Activated CD8-positive, alpha-beta memory T cell treated with anti-CD3 and anti-CD28 coated beads for 1 hour (primary cell): ENCODE data around the gene UNC93A.
"Not testable (repeated sequence)": the region's sequence is repeated elsewhere in the genome, so short reads cannot be mapped to it uniquely, and the experiment has no call there.

ENCODE experiments used
- DNase-seq, 2 donors: peaks; one replicate each; pipeline ENCODE4 v3.0.0-alpha.2; 2020; ENCODE audit warnings: low read depth in 1 of 2; ENCODE audit errors: extremely low read depth in 1 of 2

UNC93A gene

GRCh38 chr6:167309355-167310192 lies 18.5 kb downstream of the UNC93A start:
- DNase-seq, result not testable (repeated sequence)

GRCh38 chr6:167311286-167311685 lies 20.2 kb downstream of the UNC93A start:
- no peak for DNase-seq

DNA sequence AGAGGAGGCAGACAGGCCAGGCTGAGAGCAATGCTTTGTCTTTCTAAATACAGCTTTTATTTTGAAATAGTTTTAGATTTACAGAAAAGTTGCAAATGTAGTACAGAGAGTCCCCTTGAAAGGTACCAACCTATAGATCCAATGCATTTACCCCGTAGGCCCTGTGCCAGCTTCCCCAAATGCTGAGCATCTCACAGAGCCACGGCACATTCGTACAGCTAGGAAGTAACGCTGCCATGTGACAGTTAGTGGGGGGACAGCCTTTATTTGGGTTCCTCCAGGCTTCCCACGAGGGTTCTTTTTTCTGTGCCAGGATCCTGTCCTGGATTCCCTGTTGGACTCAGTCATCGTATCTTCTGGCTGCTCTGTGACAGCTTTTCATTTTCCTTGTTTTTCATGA lies 20.6 kb downstream of the UNC93A start:
- DNase-seq, result not testable (repeated sequence)

DNA sequence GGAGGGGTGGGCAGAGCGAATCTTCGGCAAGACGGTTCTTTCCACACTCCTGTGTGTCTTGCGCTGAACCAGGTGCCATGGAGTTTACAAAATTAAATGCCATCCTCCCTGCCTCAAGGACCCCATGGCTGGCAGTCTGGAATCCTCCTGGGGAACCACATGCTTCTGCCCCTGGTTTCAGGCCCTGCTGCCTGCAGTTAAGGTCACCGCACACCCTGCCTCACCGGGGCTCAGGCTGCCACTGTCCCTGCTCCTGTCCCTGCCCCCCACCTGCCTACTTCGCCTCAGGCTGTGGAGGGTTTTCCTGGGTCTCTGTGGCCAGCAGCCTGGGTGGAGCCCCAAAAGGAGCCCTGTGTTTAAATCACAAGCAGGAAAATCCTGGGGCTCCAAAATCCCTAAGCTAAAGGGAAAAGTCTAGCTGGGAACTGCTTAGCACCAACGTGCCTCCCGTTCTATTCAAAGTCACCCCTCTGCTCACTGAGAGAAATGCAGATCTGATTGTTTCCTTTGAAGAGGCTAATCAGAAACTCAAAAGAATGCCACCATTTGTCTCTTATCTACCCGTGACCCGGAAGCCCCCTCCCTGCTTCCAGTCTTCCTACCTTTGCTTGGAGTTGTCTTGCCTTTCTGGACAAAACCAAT lies 23.2 kb downstream of the UNC93A start:
- no peak for DNase-seq

DNA sequence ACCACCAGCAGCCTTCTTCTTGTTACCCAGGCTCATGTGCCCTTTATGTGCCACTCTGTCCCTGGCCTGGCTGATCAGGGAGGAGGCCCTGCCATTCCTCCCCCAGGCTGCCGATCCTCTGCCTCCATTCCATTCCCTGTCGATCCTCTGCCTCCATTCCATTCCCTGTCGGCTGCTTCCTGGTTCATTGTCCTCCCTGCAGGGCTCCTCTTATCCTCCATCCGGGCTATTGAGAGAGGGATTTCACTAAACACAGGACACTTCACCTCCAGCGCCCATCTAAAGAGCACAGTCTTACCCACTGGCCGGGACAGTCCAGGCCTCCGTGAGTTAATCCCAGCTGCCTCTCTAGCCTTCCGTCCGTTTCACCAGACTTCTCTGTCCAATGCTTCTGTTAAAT lies 26.1 kb downstream of the UNC93A start:
- DNase-seq, result no peak

DNA sequence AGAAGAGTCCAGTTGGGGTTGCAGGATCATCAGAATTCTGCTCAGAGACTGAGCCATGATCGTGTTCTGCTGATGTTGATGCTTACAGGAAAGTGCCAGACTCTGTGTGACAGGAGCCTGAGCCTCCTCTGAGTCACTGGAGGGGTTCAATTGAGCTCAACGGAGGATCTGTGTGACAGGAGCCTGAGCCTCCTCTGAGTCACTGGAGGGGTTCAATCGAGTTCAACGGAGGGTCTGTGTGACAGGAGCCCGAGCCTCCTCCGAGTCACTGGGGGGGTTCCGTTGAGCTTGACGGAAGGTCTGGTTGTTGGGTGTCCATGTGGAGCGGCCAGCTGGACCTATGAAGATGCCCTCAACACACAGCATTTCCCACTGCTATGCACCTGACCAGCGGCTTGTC lies 27.2 kb downstream of the UNC93A start:
- not testable (repeated sequence) for DNase-seq

- not testable (repeated sequence) for DNase-seq
Measured at GRCh38 chr6:167318856-167319255, 27.7 kb downstream of the UNC93A start.

GRCh38 chr6:167319856-167320753 lies 29.0 kb downstream of the UNC93A start:
- DNase-seq, result not testable (repeated sequence)

GRCh38 chr6:167320754-167321056 lies 29.6 kb downstream of the UNC93A start:
- DNase-seq, result not testable (repeated sequence)

DNA sequence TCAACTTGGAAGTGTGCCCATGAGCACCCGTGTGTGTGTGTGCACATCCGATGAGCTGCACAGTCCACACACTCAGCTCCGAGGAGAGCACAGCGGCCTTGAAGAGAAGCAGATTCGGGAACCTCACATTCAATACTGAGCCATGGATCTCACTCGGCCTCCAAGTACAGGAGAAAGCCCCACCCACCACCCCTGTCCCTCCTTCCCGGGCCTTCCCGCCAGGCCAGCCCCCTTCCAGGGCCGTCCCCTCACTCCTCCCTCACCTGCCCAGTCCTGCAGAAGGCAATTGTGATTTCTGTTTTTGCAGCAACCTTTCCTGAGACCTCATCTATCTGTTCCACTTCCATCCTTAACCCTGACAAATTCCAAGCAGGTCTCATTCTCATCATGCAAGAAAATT lies 30.1 kb downstream of the UNC93A start:
- not testable (repeated sequence) for DNase-seq

GRCh38 chr6:167323111-167323510 lies 32.0 kb downstream of the UNC93A start:
- DNase-seq, result no peak

DNA sequence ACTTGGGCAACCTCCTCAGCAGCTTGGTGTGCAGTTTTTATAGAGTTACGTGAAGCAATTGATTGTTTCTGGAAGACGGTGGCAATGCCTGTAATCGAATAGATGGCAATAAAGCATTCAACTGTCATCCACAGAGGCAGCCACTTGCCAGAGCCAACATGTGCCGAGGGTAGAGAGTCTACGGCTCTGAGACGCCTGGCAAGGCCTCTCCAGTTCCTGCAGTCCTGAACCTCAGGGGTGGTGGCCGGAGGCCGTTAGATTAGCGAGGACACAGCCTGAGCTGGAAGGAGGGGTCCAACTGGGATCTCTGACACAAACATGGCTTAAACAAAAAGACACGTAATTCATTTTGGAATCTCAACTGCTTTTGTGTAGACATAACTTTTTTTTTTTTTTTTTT lies 33.0 kb downstream of the UNC93A start:
- no peak for DNase-seq

DNA sequence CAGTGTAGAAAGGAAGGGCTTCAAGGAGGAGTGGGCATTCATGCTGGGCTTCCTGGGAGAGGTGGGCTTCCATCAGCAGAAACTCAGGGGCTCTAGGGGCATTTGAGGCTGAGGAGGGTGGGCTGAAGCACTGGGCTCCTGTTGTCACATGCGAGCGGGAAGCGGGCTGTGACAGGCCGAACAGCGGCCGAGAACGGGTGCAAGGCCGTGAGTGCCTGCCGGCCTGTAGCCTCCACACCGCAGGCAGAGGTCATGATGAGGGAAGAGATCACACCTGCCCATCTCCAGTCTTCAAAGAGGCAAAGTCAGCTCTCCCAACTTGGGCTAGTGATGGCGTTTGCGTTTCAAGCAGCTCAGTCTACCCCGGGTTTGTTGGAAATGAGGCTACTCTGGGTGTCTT lies 34.7 kb downstream of the UNC93A start:
- DNase-seq, result no peak

DNA sequence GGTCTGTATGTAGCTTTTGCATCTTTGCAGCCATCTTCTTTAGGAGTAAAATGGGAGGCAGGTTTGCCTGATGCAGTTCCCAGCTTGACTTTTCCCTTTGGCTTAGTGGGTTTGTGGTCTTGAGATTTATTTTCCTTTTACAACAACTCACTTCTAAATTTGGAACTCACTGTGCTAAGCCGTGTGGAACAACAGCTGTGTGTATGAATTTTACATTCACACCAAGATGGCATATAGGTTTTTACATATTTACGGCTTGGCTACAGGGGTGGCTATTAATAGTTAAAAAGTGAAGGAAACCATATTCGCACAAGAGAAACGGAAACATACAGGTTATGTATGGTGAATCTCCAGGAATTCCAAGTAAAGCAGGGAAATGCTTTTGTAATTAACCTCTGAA lies 36.3 kb downstream of the UNC93A start:
- no peak for DNase-seq

DNA sequence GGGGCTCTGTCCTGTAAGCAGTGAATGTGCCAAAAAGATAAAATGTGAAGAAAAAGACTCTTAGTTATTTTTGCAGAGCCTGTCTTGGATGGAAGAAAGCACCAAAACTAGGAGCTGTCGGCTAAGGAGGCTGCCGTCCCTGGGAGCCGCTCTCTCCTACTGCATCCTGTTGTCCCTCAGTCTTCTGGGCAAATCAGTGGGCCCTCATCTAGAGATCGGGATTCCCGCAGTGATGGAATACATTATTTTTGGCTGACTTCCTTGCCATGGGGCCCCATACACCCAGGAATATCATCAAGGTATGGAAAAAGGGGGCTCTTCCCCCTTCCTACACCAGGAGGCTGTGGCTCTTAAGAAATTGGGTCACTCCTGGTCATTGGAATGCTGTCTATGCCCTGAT lies 37.0 kb downstream of the UNC93A start:
- DNase-seq, result no peak

DNA sequence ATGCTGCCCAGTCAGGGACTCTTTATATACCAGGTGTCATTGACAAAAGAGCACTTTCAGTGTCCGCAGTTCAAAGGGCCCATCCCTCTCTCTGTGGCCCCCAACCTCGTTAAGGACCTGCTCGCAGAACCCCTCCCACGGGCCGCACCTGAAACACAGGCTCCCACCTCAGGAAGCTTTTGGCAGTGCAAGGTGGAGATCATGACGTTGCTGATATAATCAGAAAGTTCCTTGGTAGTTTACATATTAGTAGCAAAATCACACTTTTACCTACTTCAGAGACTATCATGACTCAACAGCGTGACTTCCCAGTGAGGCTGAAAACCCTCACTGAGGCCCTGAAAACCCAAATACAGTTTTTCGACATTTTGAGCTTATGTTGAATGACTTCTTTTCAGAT lies 37.9 kb downstream of the UNC93A start:
- DNase-seq, result no peak

GRCh38 chr6:167330750-167331149 lies 39.6 kb downstream of the UNC93A start:
- no peak for DNase-seq

GRCh38 chr6:167331565-167331964 lies 40.5 kb downstream of the UNC93A start:
- DNase-seq, result no peak

- DNase-seq, result no peak
Measured at GRCh38 chr6:167336844-167337630, 45.9 kb downstream of the UNC93A start.

DNA sequence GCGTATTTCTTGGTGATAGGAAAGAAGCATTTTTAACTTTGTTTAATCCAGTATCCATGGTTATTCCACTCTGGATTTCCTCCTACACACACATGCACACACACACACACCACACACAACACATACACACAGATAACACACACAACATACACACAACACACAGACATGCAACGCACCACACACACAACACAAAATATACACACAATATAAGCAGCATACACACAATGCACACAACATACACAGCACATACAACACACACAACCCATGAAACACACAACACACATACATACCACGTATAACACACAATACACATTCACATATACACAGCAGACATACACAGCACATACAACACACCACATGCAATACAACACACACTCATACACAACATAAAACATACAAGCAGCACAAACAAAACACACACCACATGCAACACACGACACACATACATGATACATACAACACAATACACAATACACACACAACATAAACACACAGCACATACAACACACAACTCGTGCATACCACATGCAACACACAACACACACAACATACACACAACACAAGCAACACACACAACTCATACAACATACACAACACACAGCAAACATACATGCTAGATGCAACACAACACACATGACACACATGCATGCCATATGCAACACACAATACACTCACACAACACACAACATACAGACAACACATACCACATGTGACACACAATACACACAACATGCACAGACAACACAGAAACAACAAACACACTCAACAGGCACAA lies 46.7 kb downstream of the UNC93A start:
- no peak for DNase-seq
